SK-N-MC (cell line): ENCODE results near the gene LRG1.

Experiments
- EZH2 ChIP-seq: fragments of 200-600 bp; sonication (generic); IDR thresholded peaks from one replicate; pipeline ENCODE4 v1.6.1; 2017; ENCODE audit warnings: antibody characterized with exemption
- FOXP2 ChIP-seq: optimal IDR thresholded peaks from 2 replicates; pipeline ENCODE3; 2011; ENCODE audit warnings: mild to moderate bottlenecking, moderate library complexity; ENCODE audit not compliant: insufficient read depth; ENCODE audit errors: extremely low read length, control extremely low read depth
- POLR2AphosphoS5 ChIP-seq: IDR thresholded peaks from 2 replicates; pipeline ENCODE4 v1.6.1; 2012; ENCODE audit warnings: mild to moderate bottlenecking, low read depth, low read length, borderline replicate concordance

DNA sequence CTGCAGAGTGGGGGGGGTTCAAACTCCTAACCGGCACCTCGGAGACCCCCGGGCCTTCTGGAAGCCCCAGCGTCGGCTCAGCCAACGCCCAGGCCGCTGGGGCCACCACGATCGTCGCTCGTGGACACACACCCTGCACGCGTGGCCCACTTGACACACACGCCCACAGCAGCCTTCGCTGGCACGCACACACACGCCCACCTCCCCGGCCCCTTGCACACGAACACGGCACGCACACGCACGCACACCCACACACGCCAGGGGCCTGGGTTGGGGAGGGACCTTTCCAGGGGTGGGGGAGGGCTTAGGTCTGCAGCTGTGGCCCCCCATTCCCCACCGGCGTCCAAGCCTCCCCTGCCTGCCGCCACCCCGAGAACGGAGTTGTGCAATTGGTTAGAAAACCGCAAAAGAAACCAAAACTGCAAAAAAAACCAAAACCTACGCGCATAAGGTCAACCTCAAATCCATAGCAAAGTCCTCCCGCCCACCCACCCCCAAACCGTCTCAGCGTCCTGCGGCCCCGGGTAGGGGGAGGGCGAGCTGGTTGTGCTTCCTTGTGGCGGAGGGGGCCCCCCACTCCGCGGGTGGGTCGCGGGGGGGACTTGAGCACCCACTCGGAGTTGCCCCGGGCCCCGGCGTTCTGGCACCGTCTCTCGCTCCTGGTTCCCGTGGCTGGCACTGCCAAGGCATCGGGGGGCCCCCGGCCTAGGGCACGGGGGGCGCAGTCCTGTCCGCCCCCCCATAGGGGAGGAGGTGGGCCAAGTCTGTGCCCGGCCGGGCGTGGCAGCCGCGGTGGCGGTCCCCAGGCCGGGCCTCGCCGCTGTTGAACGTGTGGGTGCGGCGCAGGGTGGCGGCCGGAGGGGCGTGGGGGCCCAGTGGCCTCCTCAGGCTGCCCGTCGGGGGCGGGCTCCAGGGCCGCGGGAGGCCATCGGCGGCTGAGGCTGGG lies 3.3 kb upstream of the LRG1 start:
- TF ChIP-seq EZH2: no peak
- TF ChIP-seq FOXP2: no peak
- no peak for TF ChIP-seq POLR2AphosphoS5
